K562 (cell line): ENCODE measurements around the gene ABCA3. TPM values are rescaled to one million over a fixed set of nuclear protein-coding genes. Genes with fewer than 3 reads are reported as not detected.

ENCODE experiments used
- ATAC-seq: fragments of 200-7000 bp; cut with Tn5 transposase; 3 replicates; pipeline ENCODE4 v1.9.1; 2020; ENCODE audit warnings: moderate library complexity
- BruUV-seq: library from RNA; stranded (reverse); fragments of 400-500 nt; replicated peaks from 2 replicates; lab custom pipeline; 2021; lab: Mats Ljungman, UMichigan
- CTCF ChIA-PET: fragments of 300-600 bp; formaldehyde crosslinking; extraction: SDS; loops from one replicate; lab custom pipeline; 2021; ENCODE audit warnings: low intra/inter-chr PET ratio; lab: Yijun Ruan, JAX
- POLR2A ChIA-PET: fragments of 300-600, 350-650 bp; sonication (Branson Sonifier 250); formaldehyde crosslinking; extraction: SDS; loops from one replicate; lab custom pipeline; 2021; ENCODE audit warnings: antibody characterized with exemption, inconsistent platforms; lab: Yijun Ruan, JAX
- DNase-seq, 4 experiments: peaks; one replicate each; pipeline versions ENCODE4 v3.0.0 to v3.0.0-alpha.2; 2011 to 2018; ENCODE audit warnings: low spot score in 3 of 4, mixed read lengths in 3 of 4; ENCODE audit errors: extremely low read depth in 1 of 4
- FAIRE-seq: peaks from 2 replicates; lab custom pipeline; 2011; peaks lifted over from hg19 to GRCh38; lab: Jason Lieb, UNC
- H2AFZ ChIP-seq: 2 replicates; pipeline ENCODE4 v1.6.0; 2011; ENCODE audit warnings: low read depth, low read length, control low read depth, inconsistent platforms
- H3K27ac ChIP-seq: fragments of 200-600 bp; 3 replicates; pipeline ENCODE4 v1.8.0; 2011; ENCODE audit warnings: low read depth, mild to moderate bottlenecking, control low read depth, inconsistent platforms, low read length, moderate library complexity, mixed read lengths; ENCODE audit errors: extremely low read depth
- H3K27me3 ChIP-seq, 2 experiments: fragments of 300-600 bp in 1 of 2; 2 replicates in 1 of 2; 3 replicates in 1 of 2; pipeline versions ENCODE4 v1.6.0 to v1.8.0; 2011; ENCODE audit warnings: inconsistent platforms in 2 of 2, low read length in 2 of 2, mild to moderate bottlenecking in 1 of 2, mixed read lengths in 1 of 2, moderate library complexity in 1 of 2; ENCODE audit not compliant: control insufficient read depth in 2 of 2, insufficient read depth in 2 of 2
- H3K36me3 ChIP-seq: fragments of 300-600 bp; 3 replicates; pipeline ENCODE4 v1.8.0; 2011; ENCODE audit warnings: mild to moderate bottlenecking, low read length, inconsistent platforms; ENCODE audit not compliant: control insufficient read depth, insufficient read depth
- H3K4me1 ChIP-seq, 2 experiments: fragments of 200-600 bp in 1 of 2; replicated peaks in 1 of 2; 2 replicates in 1 of 2; 3 replicates in 1 of 2; pipeline versions ENCODE4 v1.5.1 to v1.8.0; 2011; ENCODE audit warnings: inconsistent platforms in 2 of 2, low read length in 2 of 2, mild to moderate bottlenecking in 1 of 2, mixed read lengths in 1 of 2, moderate library complexity in 1 of 2; ENCODE audit not compliant: control insufficient read depth in 2 of 2, insufficient read depth in 2 of 2
- H3K4me2 ChIP-seq: 2 replicates; pipeline ENCODE4 v1.6.1; 2011; ENCODE audit warnings: low read length, control low read depth, inconsistent platforms, mixed read lengths; ENCODE audit not compliant: insufficient read depth
- H3K4me3 ChIP-seq: fragments of 200-600 bp; sonication (generic), shearing (Covaris generic); 2 replicates; pipeline ENCODE4 v1.5.1; 2016; ENCODE audit warnings: control low read depth, inconsistent platforms
- H3K79me2 ChIP-seq: fragments of 200-600 bp; 3 replicates; pipeline ENCODE4 v1.8.0; 2011; ENCODE audit warnings: low read length, inconsistent platforms; ENCODE audit not compliant: control insufficient read depth, insufficient read depth
- H3K9ac ChIP-seq, 2 experiments: 2 replicates each; pipeline versions ENCODE4 v1.6.0 to v1.6.1; 2011; ENCODE audit warnings: low read depth in 2 of 2, low read length in 2 of 2, control low read depth in 1 of 2, inconsistent platforms in 1 of 2, mild to moderate bottlenecking in 1 of 2, mixed read lengths in 1 of 2; ENCODE audit not compliant: insufficient read depth in 1 of 2
- H3K9me1 ChIP-seq: one replicate; pipeline ENCODE4 v1.6.0; 2011; ENCODE audit warnings: inconsistent platforms, mild to moderate bottlenecking, low read length, moderate library complexity; ENCODE audit not compliant: control insufficient read depth, insufficient read depth
- H3K9me3 ChIP-seq: replicated peaks from 2 replicates; pipeline ENCODE4 v1.5.1; 2011; ENCODE audit warnings: low read depth, low read length, inconsistent platforms; ENCODE audit not compliant: control insufficient read depth, insufficient read depth
- H4K20me1 ChIP-seq: replicated peaks from 2 replicates; pipeline ENCODE4 v1.6.1; 2011; ENCODE audit warnings: low read length, inconsistent platforms, mixed read lengths; ENCODE audit not compliant: control insufficient read depth, insufficient read depth
- CBFA2T3 ChIP-seq: fragments of 450-650 bp; IDR thresholded peaks from 2 replicates; pipeline ENCODE4 v1.6.1; 2017
- COPS2 ChIP-seq: fragments of 450-650 bp; conservative IDR thresholded peaks from 2 replicates; pipeline ENCODE4 v1.6.1; 2016; ENCODE audit warnings: mild to moderate bottlenecking, moderate library complexity
- HIVEP1 ChIP-seq: fragments of 250-450 bp; sonication (Bioruptor Pico); IDR thresholded peaks from 2 replicates; pipeline ENCODE4 v1.4.0; 2020; ENCODE audit warnings: mild to moderate bottlenecking
- KDM1A ChIP-seq, 2 experiments: fragments of 450-650 bp; IDR thresholded peaks; 2 replicates each; pipeline ENCODE4 v1.6.1; 2016; ENCODE audit warnings: mild to moderate bottlenecking in 2 of 2
- PHF8 ChIP-seq: fragments of 200-600 bp; sonication (generic); IDR thresholded peaks from 2 replicates; pipeline ENCODE4 v1.6.1; 2012; ENCODE audit warnings: mixed run types, mild to moderate bottlenecking, inconsistent platforms, low read length, moderate library complexity, borderline replicate concordance
- SIX5 ChIP-seq, 2 experiments: IDR thresholded peaks; 2 replicates each; pipeline ENCODE4 v1.6.1; 2011; ENCODE audit warnings: low read length in 2 of 2, borderline replicate concordance in 1 of 2, low read depth in 1 of 2, mild to moderate bottlenecking in 1 of 2, moderate library complexity in 1 of 2; ENCODE audit not compliant: insufficient read depth in 1 of 2
- SMAD3 ChIP-seq: fragments of 450-650 bp; formaldehyde crosslinking; conservative IDR thresholded peaks from 2 replicates; pipeline ENCODE4 v1.4.0; 2020; ENCODE audit warnings: mild to moderate bottlenecking
- SMARCA5 ChIP-seq: fragments of 450-650 bp; IDR thresholded peaks from 2 replicates; pipeline ENCODE4 v1.6.1; 2016
- TCF7L2 ChIP-seq: fragments of 150-350 bp; IDR thresholded peaks from 2 replicates; pipeline ENCODE4 v1.6.1; 2016; ENCODE audit warnings: low read depth, mild to moderate bottlenecking, low read length, moderate library complexity
- ZBTB17 ChIP-seq: fragments of 450-650 bp; formaldehyde crosslinking; IDR thresholded peaks from 2 replicates; pipeline ENCODE4 v1.4.0; 2020; ENCODE audit warnings: mild to moderate bottlenecking
- ZNF197 ChIP-seq: fragments of 200-800 bp; sonication (Bioruptor generic); IDR thresholded peaks from 2 replicates; pipeline ENCODE4 v1.6.1; 2016; ENCODE audit warnings: low read depth, missing genetic modification characterization, missing compliant biosample characterization
- ZNF644 ChIP-seq: fragments of 200-800 bp; sonication (Bioruptor generic); IDR thresholded peaks from 2 replicates; pipeline ENCODE4 v1.6.1; 2016; ENCODE audit warnings: low read depth, missing genetic modification characterization, missing compliant biosample characterization
- ZSCAN29 ChIP-seq: fragments of 450-650 bp; IDR thresholded peaks from 2 replicates; pipeline ENCODE4 v1.6.1; 2017
- WGBS: fragments of 100-300 bp; shearing (Covaris generic); methylation state at CpG from one replicate; pipeline ENCODE4 v1.1.6; 2016; ENCODE audit warnings: low coverage, mixed read lengths; ENCODE audit not compliant: insufficient coverage; ENCODE audit errors: missing lambda C conversion rate; 5-methylcytosine and 5-hydroxymethylcytosine counted together
- in situ Hi-C: fragments of 300-500 bp; cut with MboI; formaldehyde crosslinking; loops from 4 replicates; pipeline ENCODE4 v1.15.0; 2018; ENCODE audit warnings: inconsistent platforms, mixed read lengths
- intact Hi-C: fragments of 100-400 bp; cut with micrococcal nuclease; formaldehyde crosslinking; loops from 2 replicates; pipeline ENCODE4 v1.14.2; 2022
- polyA plus RNA-seq, 8 experiments: library from polyadenylated mRNA; depleted of rRNA in 4 of 8; stranded (reverse) in 5 of 8; unstranded in 3 of 8; fragments of >200 nt; fragmentation: Nextera tagmentation in 2 of 8; fragmentation: Illumina TruSeq in 1 of 8; extraction: Ambion mirVana in 2 of 8; extraction: Trizol in 1 of 8; gene quantifications; 2 replicates each; pipeline versions ENCODE4 v1.2.1 to v1.2.3, GENCODE V29; 2011 to 2014; ENCODE audit warnings: inconsistent platforms in 1 of 8, missing spikeins in 1 of 8
- total RNA-seq, 7 experiments: library from RNA; depleted of rRNA in 6 of 7; stranded (reverse); fragments of >200 nt in 6 of 7; fragmentation: Illumina TruSeq in 2 of 7; extraction: Trizol in 2 of 7; gene quantifications; 2 replicates each; pipeline versions ENCODE4 v1.2.1 to v1.2.3, GENCODE V29; 2011 to 2021; ENCODE audit warnings: low replicate concordance in 1 of 7
- TF ChIP-seq, protein P1 (sequence below), 2 experiments: IDR thresholded peaks; 2 replicates each; pipeline ENCODE4 v1.6.1; 2012; ENCODE audit warnings: improper control_type of control experiment in 2 of 2, low read depth in 2 of 2, low read length in 2 of 2, borderline replicate concordance in 1 of 2
- TF ChIP-seq, protein P2 (sequence below): fragments of 450-650 bp; IDR thresholded peaks from 2 replicates; pipeline ENCODE4 v1.6.1; 2016; ENCODE audit warnings: antibody characterized with exemption
- TF ChIP-seq, protein P3 (sequence below): fragments of 450-650 bp; formaldehyde crosslinking; IDR thresholded peaks from 2 replicates; pipeline ENCODE4 v1.4.0; 2022; ENCODE audit warnings: mild to moderate bottlenecking, moderate library complexity
- TF ChIP-seq, protein P4 (sequence below), 2 experiments: IDR thresholded peaks; 2 replicates each; pipeline ENCODE4 v1.6.1; 2011; ENCODE audit warnings: borderline replicate concordance in 1 of 2, control low read depth in 1 of 2, low read depth in 1 of 2, low read length in 1 of 2, mild to moderate bottlenecking in 1 of 2, mixed read lengths in 1 of 2, moderate library complexity in 1 of 2; ENCODE audit not compliant: insufficient read depth in 1 of 2, insufficient read length in 1 of 2, poor library complexity in 1 of 2, severe bottlenecking in 1 of 2; ENCODE audit errors: extremely low read depth in 1 of 2

ABCA3 gene
- total and polyA plus RNA-seq, 9 of the 15 experiments (the other 6 are each of a cell fraction or from before 2014, with no cell fraction given) = 0.66 to 23.7 (median 6.9) TPM

DNA sequence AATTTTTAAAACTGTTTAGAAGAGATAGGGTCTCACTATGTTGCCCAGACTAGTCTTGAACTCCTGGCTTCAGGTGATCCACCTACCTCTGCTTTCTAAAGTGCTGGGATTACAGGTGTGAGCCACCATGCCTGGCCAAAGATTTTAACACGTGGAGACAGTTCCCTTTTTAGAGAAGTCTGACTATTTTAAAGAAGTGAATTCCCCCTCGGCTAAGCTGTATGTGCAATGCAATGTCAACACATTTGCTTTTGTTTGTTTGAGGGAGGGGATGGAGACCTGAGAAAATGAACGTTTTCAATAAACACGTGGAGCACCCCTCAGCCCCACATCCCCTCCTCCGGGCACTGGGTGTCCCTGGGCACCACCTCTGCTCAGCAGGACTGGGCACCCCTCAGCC lies 58.3 kb downstream of the ABCA3 start:
- Histone ChIP-seq H3K27ac (no peak overlapping the region), H3K4me3 (no peak overlapping the region), H3K9me3 (no peaks in the 10 kb centered on the region), H4K20me1 (no peaks in the 10 kb centered on the region), H3K9me1 (no peaks in the 10 kb centered on the region), H3K4me2 (no peak overlapping the region), H3K9ac (no peak overlapping the region), H3K79me2 (no peaks in the 10 kb centered on the region), H3K4me1 (peaks cover 0 to 19% of the 10 kb centered on the region in 2 experiments; a peak in 1 of 5 replicates), H2AFZ (no peak overlapping the region), H3K27me3 (no peaks in the 10 kb centered on the region), H3K36me3 (peaks cover 65% of the 10 kb centered on the region; the same call in 2 of the 3 replicates)
- no TSS peak for BruUV-seq
- 60% methylated on average over 5 of the region's 5 CpGs for WGBS
- DNase-seq = no peak
- ATAC-seq = no peak
- ChIA-PET POLR2A (interaction anchor here (0.7 to 1.4 kb wide), 3 partner anchors 12 to 238 kb away, joined by 3 to 4 read pairs (median 3); partner anchors contain the start of gene AMDHD2), CTCF (no interaction called here)
- TF ChIP-seq ZBTB17 (CRISPR knock-in tag) (no peak), CBFA2T3 (no peak), TCF7L2 (no peak), COPS2 (no peak), PHF8 (no peak), SMAD3 (CRISPR knock-in tag) (no peak), HIVEP1 (CRISPR knock-in tag) (no peak), SIX5 (IDR thresholded peaks at IDR 0.05; ENCODE audit: borderline replicate concordance in 1 of 2, insufficient read depth in 1 of 2, low read depth in 1 of 2, low read length in 2 of 2) (no peak), SMARCA5 (no peak), ZNF197 (no peak), ZSCAN29 (no peak), ZNF644 (tag) (no peak), KDM1A (IDR thresholded peaks at IDR 0.05) (no peak)
- TF ChIP-seq, protein P1, sequence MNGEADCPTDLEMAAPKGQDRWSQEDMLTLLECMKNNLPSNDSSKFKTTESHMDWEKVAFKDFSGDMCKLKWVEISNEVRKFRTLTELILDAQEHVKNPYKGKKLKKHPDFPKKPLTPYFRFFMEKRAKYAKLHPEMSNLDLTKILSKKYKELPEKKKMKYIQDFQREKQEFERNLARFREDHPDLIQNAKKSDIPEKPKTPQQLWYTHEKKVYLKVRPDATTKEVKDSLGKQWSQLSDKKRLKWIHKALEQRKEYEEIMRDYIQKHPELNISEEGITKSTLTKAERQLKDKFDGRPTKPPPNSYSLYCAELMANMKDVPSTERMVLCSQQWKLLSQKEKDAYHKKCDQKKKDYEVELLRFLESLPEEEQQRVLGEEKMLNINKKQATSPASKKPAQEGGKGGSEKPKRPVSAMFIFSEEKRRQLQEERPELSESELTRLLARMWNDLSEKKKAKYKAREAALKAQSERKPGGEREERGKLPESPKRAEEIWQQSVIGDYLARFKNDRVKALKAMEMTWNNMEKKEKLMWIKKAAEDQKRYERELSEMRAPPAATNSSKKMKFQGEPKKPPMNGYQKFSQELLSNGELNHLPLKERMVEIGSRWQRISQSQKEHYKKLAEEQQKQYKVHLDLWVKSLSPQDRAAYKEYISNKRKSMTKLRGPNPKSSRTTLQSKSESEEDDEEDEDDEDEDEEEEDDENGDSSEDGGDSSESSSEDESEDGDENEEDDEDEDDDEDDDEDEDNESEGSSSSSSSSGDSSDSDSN (IDR thresholded peaks at IDR 0.05; ENCODE audit: borderline replicate concordance in 1 of 2, low read depth in 2 of 2, low read length in 2 of 2) = no peak
- TF ChIP-seq, protein P2, sequence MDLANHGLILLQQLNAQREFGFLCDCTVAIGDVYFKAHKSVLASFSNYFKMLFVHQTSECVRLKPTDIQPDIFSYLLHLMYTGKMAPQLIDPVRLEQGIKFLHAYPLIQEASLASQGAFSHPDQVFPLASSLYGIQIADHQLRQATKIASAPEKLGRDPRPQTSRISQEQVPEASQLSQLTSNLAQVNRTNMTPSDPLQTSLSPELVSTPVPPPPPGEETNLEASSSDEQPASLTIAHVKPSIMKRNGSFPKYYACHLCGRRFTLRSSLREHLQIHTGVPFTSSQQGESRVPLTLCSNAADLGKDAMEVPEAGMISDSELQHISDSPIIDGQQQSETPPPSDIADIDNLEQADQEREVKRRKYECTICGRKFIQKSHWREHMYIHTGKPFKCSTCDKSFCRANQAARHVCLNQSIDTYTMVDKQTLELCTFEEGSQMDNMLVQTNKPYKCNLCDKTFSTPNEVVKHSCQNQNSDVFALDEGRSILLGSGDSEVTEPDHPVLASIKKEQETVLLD = no peak
- TF ChIP-seq, protein P3, sequence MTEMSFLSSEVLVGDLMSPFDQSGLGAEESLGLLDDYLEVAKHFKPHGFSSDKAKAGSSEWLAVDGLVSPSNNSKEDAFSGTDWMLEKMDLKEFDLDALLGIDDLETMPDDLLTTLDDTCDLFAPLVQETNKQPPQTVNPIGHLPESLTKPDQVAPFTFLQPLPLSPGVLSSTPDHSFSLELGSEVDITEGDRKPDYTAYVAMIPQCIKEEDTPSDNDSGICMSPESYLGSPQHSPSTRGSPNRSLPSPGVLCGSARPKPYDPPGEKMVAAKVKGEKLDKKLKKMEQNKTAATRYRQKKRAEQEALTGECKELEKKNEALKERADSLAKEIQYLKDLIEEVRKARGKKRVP (CRISPR knock-in tag) = no peak
- TF ChIP-seq, protein P4, sequence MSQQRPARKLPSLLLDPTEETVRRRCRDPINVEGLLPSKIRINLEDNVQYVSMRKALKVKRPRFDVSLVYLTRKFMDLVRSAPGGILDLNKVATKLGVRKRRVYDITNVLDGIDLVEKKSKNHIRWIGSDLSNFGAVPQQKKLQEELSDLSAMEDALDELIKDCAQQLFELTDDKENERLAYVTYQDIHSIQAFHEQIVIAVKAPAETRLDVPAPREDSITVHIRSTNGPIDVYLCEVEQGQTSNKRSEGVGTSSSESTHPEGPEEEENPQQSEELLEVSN (IDR thresholded peaks at IDR 0.05; ENCODE audit: borderline replicate concordance in 1 of 2, extremely low read depth in 1 of 2, insufficient read depth in 1 of 2, insufficient read length in 1 of 2, low read depth in 1 of 2, low read length in 1 of 2, poor library complexity in 1 of 2, severe bottlenecking in 1 of 2) = no peak
- intact Hi-C loops (no loop called here), in situ Hi-C loops (no loop called here)
- FAIRE-seq = no peak
